OCI-LY7 (cell line): Measurements from ENCODE around the gene QKI. TPM values are rescaled to one million over a fixed set of nuclear protein-coding genes. Genes with fewer than 3 reads are reported as not detected.

Experiments
- BruUV-seq: library from RNA; stranded (reverse); fragments of 400-500 nt; replicated peaks from 2 replicates; lab custom pipeline; 2021; lab: Mats Ljungman, UMichigan
- CTCF ChIA-PET: fragments of 300-600 bp; sonication (Branson Sonifier 250); formaldehyde crosslinking; loops from one replicate; lab custom pipeline; 2022; ENCODE audit warnings: antibody characterized with exemption; ENCODE audit not compliant: unreplicated experiment; lab: Charles Lee
- POLR2A ChIA-PET: fragments of 300-600 bp; sonication (Branson Sonifier 250); formaldehyde crosslinking; loops from one replicate; lab custom pipeline; 2022; ENCODE audit warnings: antibody characterized with exemption; lab: Charles Lee
- DNase-seq: peaks from one replicate; pipeline ENCODE4 v3.0.0-alpha.2; 2015; ENCODE audit warnings: low spot score
- H2AFZ ChIP-seq: fragments of 200-600 bp; sonication (generic), shearing (Covaris generic); 2 replicates; pipeline ENCODE4 v1.6.1; 2014; ENCODE audit warnings: mild to moderate bottlenecking, antibody characterized with exemption, low read length, moderate library complexity
- H3K27ac ChIP-seq: fragments of 200-600 bp; sonication (generic); 2 replicates; pipeline ENCODE4 v1.5.1; 2014; ENCODE audit warnings: mixed run types, low read depth, mild to moderate bottlenecking, moderate library complexity, low read length, inconsistent platforms; ENCODE audit not compliant: poor library complexity, severe bottlenecking
- H3K36me3 ChIP-seq: fragments of 200-600 bp; sonication (generic); 2 replicates; pipeline ENCODE4 v1.6.1; 2014; ENCODE audit warnings: mild to moderate bottlenecking, antibody characterized with exemption, low read length, moderate library complexity, mixed read lengths; ENCODE audit not compliant: insufficient read depth
- H3K4me1 ChIP-seq: fragments of 200-600 bp; sonication (generic); 2 replicates; pipeline ENCODE4 v1.5.1; 2014; ENCODE audit warnings: mild to moderate bottlenecking, low read length; ENCODE audit not compliant: insufficient read depth, poor library complexity, severe bottlenecking
- H3K4me2 ChIP-seq: fragments of 200-600 bp; sonication (generic); 2 replicates; pipeline ENCODE4 v1.6.1; 2014; ENCODE audit warnings: mild to moderate bottlenecking, low read length
- H3K4me3 ChIP-seq: fragments of 200-600 bp; sonication (generic); 2 replicates; pipeline ENCODE4 v1.5.1; 2014; ENCODE audit warnings: mild to moderate bottlenecking, low read depth, low read length; ENCODE audit not compliant: poor library complexity, severe bottlenecking
- H3K79me2 ChIP-seq: fragments of 200-600 bp; sonication (generic); 2 replicates; pipeline ENCODE4 v1.6.1; 2016; ENCODE audit warnings: low read depth, mild to moderate bottlenecking, low read length, moderate library complexity, mixed read lengths; ENCODE audit not compliant: insufficient read depth
- H3K9me2 ChIP-seq: fragments of 200-600 bp; sonication (generic); 2 replicates; pipeline ENCODE4 v1.6.1; 2016; ENCODE audit warnings: mild to moderate bottlenecking, low read length, mixed read lengths; ENCODE audit not compliant: insufficient read depth
- H3K9me3 ChIP-seq: fragments of 200-600 bp; sonication (generic); 2 replicates; pipeline ENCODE4 v1.6.1; 2014; ENCODE audit warnings: mild to moderate bottlenecking, mixed run types, low read length, mixed read lengths
- H4K20me1 ChIP-seq: fragments of 200-600 bp; sonication (generic); 2 replicates; pipeline ENCODE4 v1.6.1; 2014; ENCODE audit warnings: mild to moderate bottlenecking, antibody characterized with exemption, low read length, moderate library complexity, mixed read lengths; ENCODE audit not compliant: insufficient read depth
- CTCF ChIP-seq: fragments of 200-600 bp; sonication (generic); conservative IDR thresholded peaks from 2 replicates; pipeline ENCODE4 v1.5.1; 2014; ENCODE audit warnings: mild to moderate bottlenecking, antibody characterized with exemption, low read length, moderate library complexity, mixed read lengths
- EZH2phosphoT487 ChIP-seq: fragments of 200-600 bp; sonication (generic); IDR thresholded peaks from 2 replicates; pipeline ENCODE4 v1.6.1; 2018; ENCODE audit warnings: low read depth, borderline replicate concordance, mild to moderate bottlenecking, mixed run types, antibody characterized with exemption, low read length, moderate library complexity, mixed read lengths
- intact Hi-C: fragments of 100-400 bp; cut with micrococcal nuclease; formaldehyde crosslinking; loops from one replicate; pipeline ENCODE4 v1.10.0; 2022; ENCODE audit not compliant: unreplicated experiment
- total RNA-seq, 2 experiments: library from RNA; depleted of rRNA in 1 of 2; stranded (reverse); fragments of >200 nt in 1 of 2; shearing (Covaris generic) in 1 of 2; gene quantifications; 2 replicates each; pipeline ENCODE4 v1.2.3, GENCODE V29; 2014 to 2022

QKI gene
- total RNA-seq, 2 experiments from 2014 or later: 55.4 to 74.5 TPM

- intact Hi-C loops: no loop called here
- no peak for TF ChIP-seq CTCF
- no peak for TF ChIP-seq EZH2phosphoT487
- H3K4me1 ChIP-seq: no peaks in the 10 kb centered on the region
- no peak overlapping the region for H3K27ac ChIP-seq
- H3K79me2 ChIP-seq: no peaks in the 10 kb centered on the region
- H4K20me1 ChIP-seq: no peaks in the 10 kb centered on the region
- no peak overlapping the region for H2AFZ ChIP-seq
- ChIA-PET CTCF (no interaction called here), POLR2A (interaction anchor here (0.6 to 1.1 kb wide), 3 partner anchors 12 to 93 kb away, joined by 3 to 5 read pairs (median 4); no protein-coding TSS in a partner anchor)
- no peak overlapping the region for H3K4me2 ChIP-seq
- H3K9me3 ChIP-seq: no peaks in the 10 kb centered on the region
- no peak for DNase-seq
- no peaks in the 10 kb centered on the region for H3K9me2 ChIP-seq
- BruUV-seq: no TSS peak
- H3K4me3 ChIP-seq: no peak overlapping the region
- H3K36me3 ChIP-seq: peaks cover 18% of the 10 kb centered on the region
Measured at GRCh38 chr6:163566056-163566455, 151.5 kb downstream of the QKI start.

- intact Hi-C loops: no loop called here
- H3K9me3 ChIP-seq: no peaks in the 10 kb centered on the region
- no peaks in the 10 kb centered on the region for H4K20me1 ChIP-seq
- CTCF ChIA-PET: no interaction called here
- H3K36me3 ChIP-seq: peaks cover 16% of the 10 kb centered on the region
- POLR2A ChIA-PET: interaction anchor here (0.6 kb wide), 1 partner anchor 156 kb away, joined by 3 read pairs; no protein-coding TSS in a partner anchor
- no peaks in the 10 kb centered on the region for H3K79me2 ChIP-seq
- no peaks in the 10 kb centered on the region for H3K4me1 ChIP-seq
- H3K27ac ChIP-seq: no peak overlapping the region
- no peak overlapping the region for H3K4me2 ChIP-seq
- no peaks in the 10 kb centered on the region for H3K9me2 ChIP-seq
- no peak overlapping the region for H2AFZ ChIP-seq
- no TSS peak for BruUV-seq
- no peak overlapping the region for H3K4me3 ChIP-seq
- no peak for DNase-seq
- TF ChIP-seq EZH2phosphoT487: no peak
- TF ChIP-seq CTCF: no peak
Measured at GRCh38 chr6:163568275-163568674, 153.8 kb downstream of the QKI start.

- H3K79me2 ChIP-seq: no peaks in the 10 kb centered on the region
- no peak overlapping the region for H3K4me3 ChIP-seq
- intact Hi-C loops: no loop called here
- BruUV-seq: no TSS peak
- H3K9me2 ChIP-seq: no peaks in the 10 kb centered on the region
- CTCF ChIA-PET: no interaction called here
- TF ChIP-seq EZH2phosphoT487: no peak
- TF ChIP-seq CTCF: no peak
- DNase-seq: no peak
- no peak overlapping the region for H2AFZ ChIP-seq
- POLR2A ChIA-PET: interaction anchor here (0.5 to 1.2 kb wide), 2 partner anchors 84 to 141 kb away, joined by 3 to 8 read pairs; no protein-coding TSS in a partner anchor
- H3K4me2 ChIP-seq: no peak overlapping the region
- no peak overlapping the region for H3K27ac ChIP-seq
- no peaks in the 10 kb centered on the region for H4K20me1 ChIP-seq
- H3K9me3 ChIP-seq: no peaks in the 10 kb centered on the region
- no peaks in the 10 kb centered on the region for H3K4me1 ChIP-seq
- H3K36me3 ChIP-seq: no peaks in the 10 kb centered on the region; the same call in 1 of the 2 replicates
Measured at GRCh38 chr6:163570579-163571231, 156.2 kb downstream of the QKI start.
